SH-SY5Y (cell line): ENCODE measurements around the gene CTLA4.

ENCODE experiments used
- GATA2 ChIP-seq: IDR thresholded peaks from 2 replicates; pipeline ENCODE4 v1.6.1; 2011; ENCODE audit warnings: mild to moderate bottlenecking, low read depth, low read length
- GATA3 ChIP-seq: IDR thresholded peaks from 2 replicates; pipeline ENCODE4 v1.6.1; 2011; ENCODE audit warnings: low read depth, mild to moderate bottlenecking, low read length, moderate library complexity

DNA sequence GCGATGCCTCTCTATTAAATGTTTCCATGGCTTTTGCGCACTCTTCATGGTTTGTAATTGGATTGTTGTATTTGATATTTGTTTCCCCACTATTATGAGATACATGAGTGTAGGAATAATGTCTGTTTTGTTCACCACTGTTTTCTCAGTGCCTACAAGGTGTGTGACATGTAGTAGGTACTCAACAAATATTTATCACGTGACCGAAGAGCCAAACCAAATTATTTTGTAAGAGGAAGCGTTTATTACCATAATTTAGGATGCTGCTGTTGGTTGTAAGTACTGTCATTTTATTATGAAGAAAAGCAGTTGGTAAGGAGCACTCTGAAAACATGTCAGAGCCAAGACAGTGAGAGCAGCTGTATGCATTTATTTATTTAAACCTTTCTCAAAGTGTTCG, 32.2 kb upstream of the CTLA4 start:
- TF ChIP-seq GATA2, result no peak
- TF ChIP-seq GATA3, result no peak
